ENCODE results near the gene STKLD1.

Gene STKLD1

DNA sequence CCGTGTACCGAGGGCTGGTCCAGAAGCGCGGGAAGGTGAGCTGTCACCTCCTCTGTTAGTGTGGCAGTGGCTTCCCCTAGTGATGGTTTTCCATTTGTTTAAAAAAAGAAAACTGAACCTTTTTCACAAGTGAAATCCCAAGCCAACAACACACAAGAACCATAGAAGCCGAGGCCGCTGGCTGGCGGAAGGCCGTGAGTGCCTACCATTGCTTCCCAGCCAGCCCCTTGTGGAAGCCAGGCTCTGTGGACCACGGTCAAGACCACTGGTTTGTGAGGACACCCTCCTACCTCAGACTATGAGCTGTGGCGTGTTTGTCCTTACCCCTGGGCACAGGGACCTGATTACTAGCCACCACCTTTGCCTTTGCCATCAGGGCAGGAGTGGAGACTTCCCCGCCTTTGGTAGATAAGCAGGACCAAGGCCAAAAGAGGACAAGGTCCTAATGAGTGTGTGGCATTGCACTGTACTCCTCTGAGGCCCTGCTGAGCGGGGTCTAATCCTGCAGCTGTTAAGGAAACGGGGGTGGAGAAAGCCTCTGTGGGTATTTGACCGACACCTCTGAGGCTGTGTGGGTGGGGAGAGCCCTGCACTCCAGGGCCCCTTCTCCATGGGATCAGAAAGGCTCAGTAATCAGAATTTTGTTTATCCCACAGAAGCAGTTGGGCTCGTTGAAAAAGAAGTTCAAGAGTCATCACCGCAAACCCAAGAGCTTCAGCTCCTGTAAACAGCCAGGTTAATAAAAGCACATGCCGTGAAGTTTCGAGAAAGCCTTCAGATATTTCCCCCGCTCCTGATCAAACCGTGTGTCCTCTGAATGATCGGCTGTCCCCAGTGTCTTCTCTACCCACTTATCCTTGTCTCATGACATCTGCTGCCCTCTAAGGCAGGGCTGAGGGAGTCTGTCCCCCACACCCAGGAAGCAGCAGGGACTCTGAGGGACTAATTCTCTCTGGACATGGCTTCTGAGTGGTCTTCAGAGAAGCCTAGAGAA is 15.5 kb upstream of the STKLD1 start:
- no peaks in the 10 kb centered on the region for H3K27me3 ChIP-seq (ENCODE audit: control insufficient read depth, low read length)
- no peak overlapping the region for H3K4me2 ChIP-seq (ENCODE audit: low read length)
- no peak overlapping the region for H3K4me3 ChIP-seq (ENCODE audit: low read length)
- no peaks in the 10 kb centered on the region for H3K9me3 ChIP-seq (ENCODE audit: control insufficient read depth, insufficient read depth, low read length)
- H3K27ac ChIP-seq (ENCODE audit: low read depth, low read length), result no peak overlapping the region
- H3K79me2 ChIP-seq (ENCODE audit: control insufficient read depth, low read length), result peaks cover 17% of the 10 kb centered on the region
- H3K9me2 ChIP-seq (replicated peaks; ENCODE audit: control insufficient read depth, low read length), result no peaks in the 10 kb centered on the region
- no peak for TF ChIP-seq EZH2phosphoT487 (IDR thresholded peaks at IDR 0.05; ENCODE audit: borderline replicate concordance, low read length)
- TF ChIP-seq, protein P1, sequence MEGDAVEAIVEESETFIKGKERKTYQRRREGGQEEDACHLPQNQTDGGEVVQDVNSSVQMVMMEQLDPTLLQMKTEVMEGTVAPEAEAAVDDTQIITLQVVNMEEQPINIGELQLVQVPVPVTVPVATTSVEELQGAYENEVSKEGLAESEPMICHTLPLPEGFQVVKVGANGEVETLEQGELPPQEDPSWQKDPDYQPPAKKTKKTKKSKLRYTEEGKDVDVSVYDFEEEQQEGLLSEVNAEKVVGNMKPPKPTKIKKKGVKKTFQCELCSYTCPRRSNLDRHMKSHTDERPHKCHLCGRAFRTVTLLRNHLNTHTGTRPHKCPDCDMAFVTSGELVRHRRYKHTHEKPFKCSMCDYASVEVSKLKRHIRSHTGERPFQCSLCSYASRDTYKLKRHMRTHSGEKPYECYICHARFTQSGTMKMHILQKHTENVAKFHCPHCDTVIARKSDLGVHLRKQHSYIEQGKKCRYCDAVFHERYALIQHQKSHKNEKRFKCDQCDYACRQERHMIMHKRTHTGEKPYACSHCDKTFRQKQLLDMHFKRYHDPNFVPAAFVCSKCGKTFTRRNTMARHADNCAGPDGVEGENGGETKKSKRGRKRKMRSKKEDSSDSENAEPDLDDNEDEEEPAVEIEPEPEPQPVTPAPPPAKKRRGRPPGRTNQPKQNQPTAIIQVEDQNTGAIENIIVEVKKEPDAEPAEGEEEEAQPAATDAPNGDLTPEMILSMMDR (IDR thresholded peaks at IDR 0.05; ENCODE audit: low read depth, low read length, poor library complexity, severe bottlenecking), result no peak
- H3K36me3 ChIP-seq (ENCODE audit: control insufficient read depth, low read length), result peaks cover 66% of the 10 kb centered on the region
- 0 out of 2 replicates have a peak, but pooled peaks cover 3% of the 10 kb centered on the region for H4K20me1 ChIP-seq (ENCODE audit: control insufficient read depth, insufficient read depth, low read depth, low read length)
- peaks cover 12% of the 10 kb centered on the region for H3K4me1 ChIP-seq (ENCODE audit: control insufficient read depth, low read length)
- H3F3A ChIP-seq (ENCODE audit: control insufficient read depth, insufficient read depth), result peaks cover 10% of the 10 kb centered on the region; the same call in 1 of the 2 replicates

DNA sequence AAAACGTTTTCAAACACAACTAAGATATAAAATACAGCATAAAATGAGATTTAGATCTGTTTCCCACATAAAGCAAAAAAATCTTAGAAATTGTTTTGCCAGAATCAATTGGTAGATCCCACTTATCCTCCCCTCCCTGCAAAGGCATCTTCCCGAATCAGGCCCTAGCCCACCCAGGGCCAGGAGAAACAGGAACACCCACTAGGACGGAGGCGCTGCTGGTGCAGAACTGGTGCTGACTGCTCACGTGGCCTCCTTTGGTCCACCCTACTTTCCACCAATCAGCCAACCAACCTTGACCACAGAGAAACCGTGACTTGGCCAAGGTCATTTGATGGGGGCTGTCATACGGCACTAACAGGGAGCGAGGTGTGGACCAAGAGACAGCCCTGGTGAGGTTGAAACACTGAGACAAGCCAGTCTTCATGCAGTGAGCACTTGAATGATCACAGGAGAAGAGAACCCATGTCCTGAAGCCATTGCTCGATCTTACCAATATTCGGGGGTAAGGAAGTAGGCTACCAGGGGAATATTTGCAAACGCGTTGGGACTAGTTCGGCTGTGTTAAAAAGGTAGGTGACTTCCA is 14.6 kb upstream of the STKLD1 start:
- H3K36me3 ChIP-seq (ENCODE audit: control insufficient read depth, low read length), result peaks cover 75% of the 10 kb centered on the region
- 0 out of 2 replicates have a peak, but pooled peaks cover 3% of the 10 kb centered on the region for H4K20me1 ChIP-seq (ENCODE audit: control insufficient read depth, insufficient read depth, low read depth, low read length)
- H3K27ac ChIP-seq (ENCODE audit: low read depth, low read length), result no peak overlapping the region
- H3K4me2 ChIP-seq (ENCODE audit: low read length), result no peak overlapping the region
- peaks cover 17% of the 10 kb centered on the region for H3K79me2 ChIP-seq (ENCODE audit: control insufficient read depth, low read length)
- no peaks in the 10 kb centered on the region for H3K9me2 ChIP-seq (replicated peaks; ENCODE audit: control insufficient read depth, low read length)
- no peaks in the 10 kb centered on the region for H3K9me3 ChIP-seq (ENCODE audit: control insufficient read depth, insufficient read depth, low read length)
- no peaks in the 10 kb centered on the region for H3K27me3 ChIP-seq (ENCODE audit: control insufficient read depth, low read length)
- H3F3A ChIP-seq (ENCODE audit: control insufficient read depth, insufficient read depth), result peaks cover 6% of the 10 kb centered on the region; the same call in 1 of the 2 replicates
- peaks cover 11% of the 10 kb centered on the region for H3K4me1 ChIP-seq (ENCODE audit: control insufficient read depth, low read length)
- H3K4me3 ChIP-seq (ENCODE audit: low read length), result no peak overlapping the region
- TF ChIP-seq, protein P1 (IDR thresholded peaks at IDR 0.05; ENCODE audit: low read depth, low read length, poor library complexity, severe bottlenecking), result no peak
- no peak for TF ChIP-seq EZH2phosphoT487 (IDR thresholded peaks at IDR 0.05; ENCODE audit: borderline replicate concordance, low read length)

DNA sequence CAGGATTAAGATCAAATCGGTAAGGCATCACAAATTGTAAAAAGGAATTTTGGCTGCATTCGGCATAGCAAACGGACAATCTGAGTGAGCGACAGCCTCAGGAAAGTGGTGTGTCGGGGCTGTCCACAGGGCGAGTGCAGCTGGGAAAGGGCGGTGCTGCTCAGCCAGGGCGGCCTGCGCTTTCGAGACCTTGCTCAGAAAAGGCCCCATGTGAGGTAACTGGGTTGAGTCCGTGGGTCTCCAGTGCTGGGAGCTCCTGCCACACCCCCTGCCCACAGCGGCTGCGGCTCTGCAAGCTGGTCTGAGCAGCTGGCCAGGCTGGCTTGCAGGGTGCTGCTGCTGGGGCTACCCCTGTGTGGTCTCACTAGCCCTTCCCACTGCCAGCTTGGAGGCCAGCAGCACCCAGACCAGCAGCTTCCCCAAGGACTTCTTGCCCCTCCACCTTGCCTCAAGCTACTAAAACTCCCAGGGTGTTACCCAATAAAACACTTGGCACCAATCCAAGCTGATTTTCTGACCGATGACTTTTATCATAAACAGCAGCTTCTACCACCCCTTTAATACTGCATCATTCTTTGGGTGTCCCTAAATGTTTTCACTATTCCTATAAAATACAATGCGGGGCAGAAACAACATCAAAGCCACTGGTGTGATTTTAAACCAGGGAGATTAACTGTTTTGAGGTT is 13.7 kb upstream of the STKLD1 start:
- 0 out of 2 replicates have a peak, but pooled peaks cover 3% of the 10 kb centered on the region for H4K20me1 ChIP-seq (ENCODE audit: control insufficient read depth, insufficient read depth, low read depth, low read length)
- H3K4me2 ChIP-seq (ENCODE audit: low read length), result no peak overlapping the region
- H3K27ac ChIP-seq (ENCODE audit: low read depth, low read length), result no peak overlapping the region
- peaks cover 17% of the 10 kb centered on the region for H3K79me2 ChIP-seq (ENCODE audit: control insufficient read depth, low read length)
- no peaks in the 10 kb centered on the region for H3K9me2 ChIP-seq (replicated peaks; ENCODE audit: control insufficient read depth, low read length)
- TF ChIP-seq, protein P1 (IDR thresholded peaks at IDR 0.05; ENCODE audit: low read depth, low read length, poor library complexity, severe bottlenecking), result no peak
- no peak for TF ChIP-seq EZH2phosphoT487 (IDR thresholded peaks at IDR 0.05; ENCODE audit: borderline replicate concordance, low read length)
- H3K36me3 ChIP-seq (ENCODE audit: control insufficient read depth, low read length), result peaks cover 83% of the 10 kb centered on the region
- H3F3A ChIP-seq (ENCODE audit: control insufficient read depth, insufficient read depth), result peaks cover 6% of the 10 kb centered on the region; the same call in 1 of the 2 replicates
- H3K27me3 ChIP-seq (ENCODE audit: control insufficient read depth, low read length), result no peaks in the 10 kb centered on the region
- H3K9me3 ChIP-seq (ENCODE audit: control insufficient read depth, insufficient read depth, low read length), result no peaks in the 10 kb centered on the region
- no peak overlapping the region for H3K4me3 ChIP-seq (ENCODE audit: low read length)
- peaks cover 4% of the 10 kb centered on the region for H3K4me1 ChIP-seq (ENCODE audit: control insufficient read depth, low read length)
